Endothelial cell of umbilical vein (primary cell): ENCODE data around the gene CHD6. TPM values are rescaled to one million over a fixed set of nuclear protein-coding genes. Genes with fewer than 3 reads are reported as not detected.

Source experiments
- BruUV-seq: library from RNA; stranded (reverse); fragments of 400-500 nt; replicated peaks from 2 replicates; lab custom pipeline; 2021; lab: Mats Ljungman, UMichigan
- CTCF ChIA-PET: fragments of 300-600, 350-600 bp; sonication (Branson Sonifier 250); formaldehyde crosslinking; loops from one replicate; lab custom pipeline; 2021; ENCODE audit warnings: antibody characterized with exemption, inconsistent platforms; lab: Charles Lee
- POLR2A ChIA-PET: fragments of 300-600, 350-600 bp; sonication (Branson Sonifier 250); formaldehyde crosslinking; loops from one replicate; lab custom pipeline; 2021; ENCODE audit warnings: antibody characterized with exemption, inconsistent platforms; lab: Charles Lee
- DNase-seq: peaks from one replicate; pipeline ENCODE4 v3.0.0-alpha.2; 2011; ENCODE audit warnings: low read depth, low spot score
- FAIRE-seq: peaks from 2 replicates; lab custom pipeline; 2011; peaks lifted over from hg19 to GRCh38; lab: Jason Lieb, UNC
- H2AFZ ChIP-seq: 2 replicates; pipeline ENCODE4 v1.6.0; 2012; ENCODE audit warnings: low read depth, low read length, control low read depth, inconsistent platforms
- H3K27ac ChIP-seq: 2 replicates; pipeline ENCODE4 v1.5.1; 2011; ENCODE audit warnings: low read depth, mild to moderate bottlenecking, control low read depth, low read length, moderate library complexity; ENCODE audit not compliant: insufficient read depth
- H3K27me3 ChIP-seq, 2 experiments: 2 replicates each; pipeline versions ENCODE4 v1.6.0 to v1.6.1; 2011; ENCODE audit warnings: low read length in 2 of 2, mixed read lengths in 1 of 2; ENCODE audit not compliant: control insufficient read depth in 2 of 2, insufficient read depth in 2 of 2
- H3K36me3 ChIP-seq, 2 experiments: 2 replicates in 1 of 2; 3 replicates in 1 of 2; pipeline ENCODE4 v1.5.1; 2011; ENCODE audit warnings: low read length in 2 of 2, mild to moderate bottlenecking in 1 of 2, moderate library complexity in 1 of 2; ENCODE audit not compliant: control insufficient read depth in 2 of 2, insufficient read depth in 2 of 2; ENCODE audit errors: extremely low read depth in 1 of 2
- H3K4me1 ChIP-seq: 3 replicates; pipeline ENCODE4 v1.5.1; 2011; ENCODE audit warnings: mild to moderate bottlenecking, low read length; ENCODE audit not compliant: control insufficient read depth, insufficient read depth; ENCODE audit errors: extremely low read depth
- H3K4me2 ChIP-seq: 2 replicates; pipeline ENCODE4 v1.6.1; 2011; ENCODE audit warnings: low read length, control low read depth, mixed read lengths; ENCODE audit not compliant: insufficient read depth
- H3K4me3 ChIP-seq, 3 experiments: fragments of 200-600 bp in 1 of 3; sonication (generic), shearing (Covaris generic) in 1 of 3; replicated peaks in 1 of 3; 2 replicates each; pipeline ENCODE4 v1.5.1; 2011 to 2016; ENCODE audit warnings: control low read depth in 3 of 3, low read length in 3 of 3, mild to moderate bottlenecking in 2 of 3, inconsistent platforms in 1 of 3, low read depth in 1 of 3, moderate library complexity in 1 of 3; ENCODE audit not compliant: insufficient read depth in 1 of 3
- H3K79me2 ChIP-seq: 2 replicates; pipeline ENCODE4 v1.6.0; 2012; ENCODE audit warnings: low read length, inconsistent platforms; ENCODE audit not compliant: control insufficient read depth, insufficient read depth
- H3K9ac ChIP-seq: replicated peaks from 2 replicates; pipeline ENCODE3; 2011; ENCODE audit warnings: low read length, control low read depth; ENCODE audit not compliant: insufficient read depth; ENCODE audit errors: extremely low read depth
- H3K9me1 ChIP-seq: replicated peaks from 3 replicates; pipeline ENCODE4 v1.6.0; 2011; ENCODE audit warnings: mild to moderate bottlenecking, low read length; ENCODE audit not compliant: control insufficient read depth, insufficient read depth; ENCODE audit errors: extremely low read depth
- H3K9me3 ChIP-seq: replicated peaks from 2 replicates; pipeline ENCODE4 v1.5.1; 2012; ENCODE audit warnings: low read length, inconsistent platforms; ENCODE audit not compliant: control insufficient read depth, insufficient read depth
- H4K20me1 ChIP-seq: replicated peaks from 2 replicates; pipeline ENCODE3; 2011; ENCODE audit warnings: mild to moderate bottlenecking, low read length; ENCODE audit not compliant: control insufficient read depth, insufficient read depth; ENCODE audit errors: extremely low read depth
- CTCF ChIP-seq, 2 donors: IDR thresholded peaks; 1 replicate in 1 of 2; 2 replicates in 1 of 2; pipeline ENCODE4 v1.5.1; 2011; ENCODE audit warnings: low read length in 2 of 2, mild to moderate bottlenecking in 2 of 2, moderate library complexity in 2 of 2, control low read depth in 1 of 2, inconsistent platforms in 1 of 2, low read depth in 1 of 2; ENCODE audit not compliant: insufficient read depth in 1 of 2; ENCODE audit errors: extremely low read depth in 1 of 2
- EZH2 ChIP-seq: IDR thresholded peaks from 2 replicates; pipeline ENCODE4 v1.6.1; 2012; ENCODE audit warnings: borderline replicate concordance, low read depth, mild to moderate bottlenecking, moderate library complexity, low read length, inconsistent platforms; ENCODE audit not compliant: severe bottlenecking
- FOS ChIP-seq: IDR thresholded peaks from 2 replicates; pipeline ENCODE4 v1.6.1; 2011; ENCODE audit warnings: mild to moderate bottlenecking, low read length, moderate library complexity, borderline replicate concordance; ENCODE audit not compliant: insufficient read depth
- GATA2 ChIP-seq: IDR thresholded peaks from 2 replicates; pipeline ENCODE4 v1.7.0; 2011; ENCODE audit warnings: low read depth, mild to moderate bottlenecking, moderate library complexity, mixed read lengths, low read length; ENCODE audit not compliant: insufficient read length, insufficient read depth
- JUN ChIP-seq: IDR thresholded peaks from 2 replicates; pipeline ENCODE4 v1.6.1; 2011; ENCODE audit warnings: borderline replicate concordance, low read depth; ENCODE audit not compliant: insufficient read length, insufficient read depth
- MYC ChIP-seq: IDR thresholded peaks from one replicate; pipeline ENCODE4 v1.6.1; 2011; ENCODE audit warnings: mild to moderate bottlenecking, low read depth, low read length
- POLR2A ChIP-seq: IDR thresholded peaks from 2 replicates; pipeline ENCODE4 v1.6.1; 2012; ENCODE audit warnings: low read depth, mild to moderate bottlenecking, control low read depth, low read length
- POLR2AphosphoS5 ChIP-seq: IDR thresholded peaks from 2 replicates; pipeline ENCODE4 v1.6.1; 2012; ENCODE audit warnings: low read depth, mild to moderate bottlenecking, control low read depth, low read length, moderate library complexity; ENCODE audit not compliant: insufficient read depth
- dilution Hi-C: fragments of 300-500 bp; cut with MboI; formaldehyde crosslinking; loops from one replicate; pipeline ENCODE4 v1.15.0; 2019; ENCODE audit warnings: low sequenced_read_pairs; ENCODE audit not compliant: extremely low pct_ligation_motif_present
- intact Hi-C: fragments of 100-400 bp; cut with micrococcal nuclease; formaldehyde crosslinking; loops from one replicate; pipeline ENCODE4 v1.10.0; 2022
- polyA plus RNA-seq, 4 experiments: library from polyadenylated mRNA; depleted of rRNA in 3 of 4; stranded (reverse) in 3 of 4; unstranded in 1 of 4; fragments of >200 nt; gene quantifications; 2 replicates each; pipeline versions ENCODE4 v1.2.1 to v1.2.3, GENCODE V29; 2011 to 2012; ENCODE audit warnings: missing spikeins in 1 of 4
- total RNA-seq: library from RNA; stranded (reverse); gene quantifications from 2 replicates; pipeline ENCODE4 v1.2.3, GENCODE V29; 2021
- TF ChIP-seq, protein P1 (sequence below): IDR thresholded peaks from 2 replicates; pipeline ENCODE4 v1.6.1; 2011; ENCODE audit not compliant: insufficient read depth, insufficient read length

Gene CHD6
- total and polyA plus RNA-seq, 2 donors (not counting 3 experiments of a cell fraction or from before 2014, with no cell fraction given) = 7.2 to 33.7 TPM

- no peak overlapping the region for H2AFZ ChIP-seq
- ChIA-PET POLR2A (no interaction called here), CTCF (interaction anchor here (1.1 to 1.4 kb wide), 2 partner anchors 48 to 78 kb away, joined by 3 to 4 read pairs; no protein-coding TSS in a partner anchor)
- dilution Hi-C loops (no loop called here), intact Hi-C loops (loop anchor here (5.0 to 10.0 kb wide), 4 partner anchors 43 to 478 kb away; partner anchors contain the start of gene PLCG1)
- H3K4me3 ChIP-seq = no peak overlapping the region
- DNase-seq = no peak
- TF ChIP-seq POLR2AphosphoS5 (no peak), EZH2 (no peak), CTCF (IDR thresholded peaks at IDR 0.05; ENCODE audit: extremely low read depth in 1 of 2, insufficient read depth in 1 of 2, low read depth in 1 of 2, low read length in 2 of 2) (no peak), GATA2 (no peak), MYC (no peak), FOS (no peak), JUN (no peak), POLR2A (no peak)
- TF ChIP-seq, protein P1, sequence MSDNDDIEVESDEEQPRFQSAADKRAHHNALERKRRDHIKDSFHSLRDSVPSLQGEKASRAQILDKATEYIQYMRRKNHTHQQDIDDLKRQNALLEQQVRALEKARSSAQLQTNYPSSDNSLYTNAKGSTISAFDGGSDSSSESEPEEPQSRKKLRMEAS = no peak
- no peaks in the 10 kb centered on the region for H3K9me1 ChIP-seq
- no peaks in the 10 kb centered on the region for H3K36me3 ChIP-seq
- H3K9me3 ChIP-seq = no peaks in the 10 kb centered on the region
- peaks cover 8% of the 10 kb centered on the region for H3K4me1 ChIP-seq
- no peak overlapping the region for H3K27ac ChIP-seq
- peaks cover 15% of the 10 kb centered on the region for H4K20me1 ChIP-seq
- H3K79me2 ChIP-seq = peaks cover 39% of the 10 kb centered on the region
- H3K9ac ChIP-seq = no peak overlapping the region
- H3K4me2 ChIP-seq = no peak overlapping the region
- BruUV-seq = no TSS peak
- peaks cover 2 to 7% of the 10 kb centered on the region in 2 experiments for H3K27me3 ChIP-seq
- no peak for FAIRE-seq
Measured at GRCh38 chr20:41615110-41615509, 3.1 kb downstream of the CHD6 start.
